ACHN (cell line): ENCODE data around the gene GRB2.
"Not testable (repeated sequence)": the region's sequence is repeated elsewhere in the genome, so short reads cannot be mapped to it uniquely, and the experiment has no call there.

Source experiments
- DNase-seq: peaks from one replicate; pipeline ENCODE4 v3.0.0-alpha.2; 2015
- in situ Hi-C: cut with HindIII; loops from 2 replicates; pipeline ENCODE4 v1.10.0; 2017; ENCODE audit warnings: low sequenced_read_pairs, low pct_ligation_motif_present, low pct_unique_long_range_greater_than_20kb

GRB2 gene

GRCh38 chr17:75365009-75365930 lies 40.2 kb downstream of the GRB2 start:
- no peak for DNase-seq
- in situ Hi-C loops, result no loop called here

- in situ Hi-C loops, result no loop called here
- DNase-seq, result peak; percentile 84
Measured at GRCh38 chr17:75364078-75364477, 41.4 kb downstream of the GRB2 start.

- in situ Hi-C loops, result no loop called here
- no peak for DNase-seq
Measured at GRCh38 chr17:75361996-75362395, 43.5 kb downstream of the GRB2 start.

- no peak for DNase-seq
- in situ Hi-C loops, result no loop called here
Measured at GRCh38 chr17:75361344-75361743, 44.1 kb downstream of the GRB2 start.

GRCh38 chr17:75356260-75356937 lies 49.1 kb downstream of the GRB2 start:
- in situ Hi-C loops, result no loop called here
- DNase-seq, result no peak

GRCh38 chr17:75353176-75353575 lies 52.3 kb downstream of the GRB2 start:
- DNase-seq, result no peak
- in situ Hi-C loops, result no loop called here

DNA sequence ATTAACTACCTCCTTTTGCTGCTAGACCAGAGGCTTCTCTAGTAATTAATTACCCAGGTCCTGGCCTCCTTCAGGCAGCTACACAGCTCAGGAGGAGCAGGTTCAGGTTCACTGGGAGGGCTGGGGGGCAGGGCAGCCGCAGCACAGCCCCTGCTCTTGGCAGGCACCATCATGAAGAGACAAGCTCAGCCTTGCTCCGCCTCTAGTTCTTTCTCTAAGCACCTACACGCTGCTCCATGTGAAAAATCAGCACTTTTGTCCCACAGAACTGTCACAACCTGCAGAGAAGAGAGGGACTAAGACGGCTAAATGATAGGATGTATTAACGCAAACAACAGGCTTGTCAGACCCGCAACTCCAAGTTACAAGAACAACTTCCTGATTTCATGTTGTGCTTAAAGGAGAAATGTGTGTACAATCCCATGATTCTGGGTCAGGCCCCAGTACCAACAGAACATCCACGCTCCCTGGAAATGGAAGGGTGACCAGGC lies 53.4 kb downstream of the GRB2 start:
- DNase-seq, result peak; percentile 76

GRCh38 chr17:75350706-75351105 lies 54.8 kb downstream of the GRB2 start:
- in situ Hi-C loops, result no loop called here
- no peak for DNase-seq

More for the DNA sequence above, 53.4 kb downstream of the GRB2 start:
- in situ Hi-C loops, result no loop called here

- DNase-seq, result no peak
Measured at GRCh38 chr17:75350029-75350428, 55.4 kb downstream of the GRB2 start.

DNA sequence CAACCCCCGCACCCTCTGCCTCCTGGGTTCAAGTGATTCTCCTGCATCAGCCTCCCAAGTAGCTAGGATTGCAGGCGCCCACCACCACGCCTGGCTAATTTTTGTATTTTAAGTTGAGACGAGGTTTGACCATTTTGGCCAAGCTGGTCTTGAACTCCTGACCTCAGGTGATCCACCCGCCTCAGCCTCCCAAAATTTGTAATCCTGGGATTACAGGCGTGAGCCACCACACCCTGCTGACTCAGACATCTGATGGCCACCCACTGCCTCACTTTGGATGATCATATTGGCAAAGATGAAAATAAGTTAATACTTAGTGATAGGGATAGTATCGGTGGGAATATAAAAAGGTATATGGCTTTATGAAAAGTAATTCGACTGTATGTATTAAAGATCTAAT lies 55.9 kb downstream of the GRB2 start:
- no peak for DNase-seq
- in situ Hi-C loops, result no loop called here

More at GRCh38 chr17:75350029-75350428, 55.4 kb downstream of the GRB2 start:
- in situ Hi-C loops, result no loop called here

- no peak for DNase-seq
- in situ Hi-C loops, result no loop called here
Measured at GRCh38 chr17:75348386-75349012, 57.0 kb downstream of the GRB2 start.

DNA sequence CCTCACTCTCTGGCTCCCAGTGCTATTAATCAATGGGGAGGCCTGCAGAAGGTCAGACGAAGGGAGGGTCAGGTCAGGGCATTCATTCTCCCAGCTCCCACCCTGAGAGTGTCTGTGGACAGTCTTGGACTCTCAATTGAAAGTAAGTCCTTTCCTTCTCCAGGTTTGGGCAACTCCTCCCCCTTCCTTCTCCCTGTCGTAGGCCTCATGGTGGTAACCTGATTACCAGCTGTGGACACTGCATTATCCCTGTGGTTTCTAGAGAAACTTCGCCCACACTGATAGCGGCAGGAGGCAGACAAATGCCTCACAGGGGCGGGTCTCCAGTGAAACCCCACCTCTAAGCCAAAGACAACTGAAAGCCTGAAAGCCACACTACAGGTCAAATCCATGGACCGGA lies 58.6 kb downstream of the GRB2 start:
- in situ Hi-C loops, result no loop called here
- no peak for DNase-seq

- DNase-seq, in situ Hi-C loops: not testable (repeated sequence)
Measured at GRCh38 chr17:75346368-75346767, 59.1 kb downstream of the GRB2 start.

GRCh38 chr17:75345514-75346167 lies 59.8 kb downstream of the GRB2 start:
- in situ Hi-C loops, result no loop called here
- no peak for DNase-seq

- no peak for DNase-seq
- in situ Hi-C loops, result no loop called here
Measured at GRCh38 chr17:75344666-75345065, 60.8 kb downstream of the GRB2 start.

- in situ Hi-C loops, result no loop called here
- DNase-seq, result no peak
Measured at GRCh38 chr17:75342996-75343395, 62.5 kb downstream of the GRB2 start.

GRCh38 chr17:75341784-75342486 lies 63.5 kb downstream of the GRB2 start:
- no peak for DNase-seq
- in situ Hi-C loops, result no loop called here

DNA sequence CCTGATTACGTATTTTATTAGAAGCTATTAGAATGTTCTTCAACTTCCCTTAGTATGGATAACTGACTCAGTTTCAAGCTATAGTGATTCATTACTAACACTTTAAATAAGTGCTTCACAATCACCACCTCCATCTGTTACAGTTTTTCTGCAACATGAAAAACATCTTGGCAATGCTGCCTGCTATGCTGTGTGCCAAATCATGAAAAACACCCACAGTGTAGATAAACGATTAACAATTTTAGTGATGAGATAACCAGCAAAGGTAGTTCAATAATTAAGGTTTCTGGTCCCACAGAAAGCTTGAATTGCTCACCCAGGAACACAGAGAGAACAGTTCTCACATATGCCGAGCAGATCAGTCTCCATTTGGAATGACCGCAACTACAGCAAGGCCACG lies 64.8 kb downstream of the GRB2 start:
- in situ Hi-C loops, result no loop called here
- DNase-seq, result no peak
